ENCODE data around the gene SMAD2.

Gene SMAD2

DNA sequence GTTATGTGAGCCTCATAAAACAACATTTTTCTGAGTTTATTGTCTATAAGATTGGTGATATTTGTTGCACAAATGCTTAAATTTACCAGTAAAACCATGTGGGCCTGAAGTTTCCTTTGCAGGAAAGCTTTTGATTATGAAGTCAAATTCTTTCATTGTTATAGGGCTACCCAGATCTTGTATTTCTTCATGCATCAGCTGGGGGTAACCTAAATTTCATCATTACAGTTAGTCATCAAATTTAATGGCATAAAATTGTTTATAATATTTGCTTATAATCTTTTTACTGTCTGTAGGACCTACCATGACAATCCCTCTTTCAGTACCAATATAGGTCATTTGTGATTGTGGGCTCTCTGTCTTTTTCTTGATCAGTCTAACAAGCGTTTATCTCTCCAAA lies 47.8 kb downstream of the SMAD2 start:
- DNase-seq (ENCODE audit: extremely low read depth, insufficient read length) = no peak
- H3K36me3 ChIP-seq (ENCODE audit: control insufficient read depth, insufficient read depth, low read length) = no peaks in the 10 kb centered on the region; the same call in 1 of the 2 replicates
- no peak for TF ChIP-seq CTCF (IDR thresholded peaks at IDR 0.05; ENCODE audit: insufficient read depth, low read length, poor library complexity, severe bottlenecking)

GRCh38 chr18:47881752-47882455 lies 48.6 kb downstream of the SMAD2 start:
- TF ChIP-seq CTCF (IDR thresholded peaks at IDR 0.05; ENCODE audit: insufficient read depth, low read length, poor library complexity, severe bottlenecking) = no peak
- Histone ChIP-seq H3K27me3 (replicated peaks; ENCODE audit: control insufficient read depth, insufficient read depth, low read length) (no peaks in the 10 kb centered on the region), H3K36me3 (ENCODE audit: control insufficient read depth, insufficient read depth, low read length) (no peaks in the 10 kb centered on the region; the same call in 1 of the 2 replicates), H3K4me3 (replicated peaks; ENCODE audit: low read depth, low read length) (no peak overlapping the region)
- DNase-seq (ENCODE audit: extremely low read depth, insufficient read length) = no peak

More for the DNA sequence above, 47.8 kb downstream of the SMAD2 start:
- Histone ChIP-seq H3K4me3 (replicated peaks; ENCODE audit: low read depth, low read length) (no peak overlapping the region), H3K27me3 (replicated peaks; ENCODE audit: control insufficient read depth, insufficient read depth, low read length) (no peaks in the 10 kb centered on the region)

GRCh38 chr18:47881042-47881441 lies 49.4 kb downstream of the SMAD2 start:
- no peak for DNase-seq (ENCODE audit: extremely low read depth, insufficient read length)
- Histone ChIP-seq H3K36me3 (ENCODE audit: control insufficient read depth, insufficient read depth, low read length) (no peaks in the 10 kb centered on the region; the same call in 1 of the 2 replicates), H3K4me3 (replicated peaks; ENCODE audit: low read depth, low read length) (no peak overlapping the region), H3K27me3 (replicated peaks; ENCODE audit: control insufficient read depth, insufficient read depth, low read length) (no peaks in the 10 kb centered on the region)
- no peak for TF ChIP-seq CTCF (IDR thresholded peaks at IDR 0.05; ENCODE audit: insufficient read depth, low read length, poor library complexity, severe bottlenecking)

DNA sequence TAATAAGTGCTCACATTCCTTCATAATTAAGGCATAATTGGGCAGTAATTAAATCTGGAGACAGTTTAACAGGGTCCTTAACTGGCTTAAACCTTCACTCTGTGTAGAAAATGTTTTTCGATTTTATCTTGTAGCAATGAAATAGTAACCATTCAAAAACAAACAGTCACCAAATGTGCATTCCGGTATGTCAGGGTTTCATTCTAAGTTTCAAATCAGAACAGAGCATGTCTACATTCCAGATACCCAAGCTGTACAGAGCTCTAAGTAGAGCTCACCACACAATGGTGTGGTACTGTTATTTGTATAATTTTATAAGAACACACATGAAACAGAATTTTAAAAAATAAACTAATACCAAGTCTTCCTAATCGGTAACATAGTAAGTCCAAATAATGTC lies 52.6 kb downstream of the SMAD2 start:
- no peak overlapping the region for H3K4me3 ChIP-seq (replicated peaks; ENCODE audit: low read depth, low read length)
- no peak for TF ChIP-seq CTCF (IDR thresholded peaks at IDR 0.05; ENCODE audit: insufficient read depth, low read length, poor library complexity, severe bottlenecking)
- DNase-seq (ENCODE audit: extremely low read depth, insufficient read length) = no peak
- no peaks in the 10 kb centered on the region for H3K27me3 ChIP-seq (replicated peaks; ENCODE audit: control insufficient read depth, insufficient read depth, low read length)
- no peaks in the 10 kb centered on the region; the same call in 1 of the 2 replicates for H3K36me3 ChIP-seq (ENCODE audit: control insufficient read depth, insufficient read depth, low read length)

- no peak overlapping the region for H3K4me3 ChIP-seq (replicated peaks; ENCODE audit: low read depth, low read length)
- DNase-seq (ENCODE audit: extremely low read depth, insufficient read length) = no peak
- H3K27me3 ChIP-seq (replicated peaks; ENCODE audit: control insufficient read depth, insufficient read depth, low read length) = no peaks in the 10 kb centered on the region
- no peak for TF ChIP-seq CTCF (IDR thresholded peaks at IDR 0.05; ENCODE audit: insufficient read depth, low read length, poor library complexity, severe bottlenecking)
- no peaks in the 10 kb centered on the region; the same call in 1 of the 2 replicates for H3K36me3 ChIP-seq (ENCODE audit: control insufficient read depth, insufficient read depth, low read length)
These were observed 53.6 kb downstream of the SMAD2 start for GRCh38 chr18:47876813-47877212.

Data from GM06990 (cell line).